Measurements from ENCODE around the gene RXRA.

DNA sequence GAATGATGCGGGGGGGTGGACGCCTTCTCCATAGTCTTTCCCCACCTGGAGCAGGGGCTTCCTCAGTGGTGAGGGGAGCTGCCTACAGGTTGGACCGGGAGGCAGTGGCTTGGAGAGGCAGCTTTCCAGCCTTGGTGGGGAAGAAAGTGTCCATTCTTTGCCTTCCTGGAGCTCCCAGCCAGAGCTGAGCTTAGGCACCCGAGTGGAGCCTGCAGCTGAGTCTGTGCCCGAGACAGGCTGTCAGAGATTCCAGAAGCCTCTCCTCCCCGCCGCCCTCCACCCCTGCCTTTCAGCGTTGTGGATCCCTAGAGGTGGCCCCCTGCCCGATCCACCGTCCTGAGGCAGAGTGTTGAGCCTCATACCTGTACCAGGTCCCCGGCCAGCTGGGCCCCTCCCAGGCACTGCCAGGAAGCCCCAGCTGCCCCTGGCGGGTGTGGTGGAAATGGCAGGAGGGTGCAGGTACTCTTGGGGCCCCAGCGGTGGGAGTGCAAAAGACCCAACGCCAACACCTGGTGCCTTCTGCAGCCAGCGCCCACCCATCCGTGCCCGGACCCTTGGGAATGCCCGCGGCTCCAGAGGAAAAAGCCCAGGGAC is 112.0 kb downstream of the RXRA start:
- TF ChIP-seq POLR2A (IDR thresholded peaks at IDR 0.05) (no peak), CTCF (IDR thresholded peaks at IDR 0.05) (peak in 1 of 3 donors; percentile 30)
